Neural progenitor cell (in vitro differentiated cells): Measurements from ENCODE around the gene B4GALT5. TPM values are rescaled to one million over a fixed set of nuclear protein-coding genes. Genes with fewer than 3 reads are reported as not detected.
"Not testable (repeated sequence)": the region's sequence is repeated elsewhere in the genome, so short reads cannot be mapped to it uniquely, and the experiment has no call there.

ENCODE experiments used
- DNase-seq: peaks from one replicate; pipeline ENCODE4 v3.0.0-alpha.2; 2016; ENCODE audit warnings: low spot score
- H2AFZ ChIP-seq: fragments of 200-600 bp; sonication (generic); replicated peaks from 2 replicates; pipeline ENCODE4 v1.6.1; 2016; ENCODE audit warnings: antibody characterized with exemption
- H3F3A ChIP-seq: fragments of 200-600 bp; sonication (generic); 2 replicates; pipeline ENCODE4 v1.6.1; 2016; ENCODE audit warnings: antibody characterized with exemption, low read depth
- H3K27ac ChIP-seq: fragments of 200-600 bp; sonication (generic); 2 replicates; pipeline ENCODE4 v1.5.1; 2016; ENCODE audit warnings: mild to moderate bottlenecking
- H3K27me3 ChIP-seq: fragments of 200-600 bp; sonication (generic); 2 replicates; pipeline ENCODE4 v1.6.1; 2016; ENCODE audit warnings: mild to moderate bottlenecking, moderate library complexity
- H3K36me3 ChIP-seq: fragments of 200-600 bp; sonication (generic); 2 replicates; pipeline ENCODE4 v1.5.1; 2016
- H3K4me1 ChIP-seq: fragments of 200-600 bp; sonication (generic); 2 replicates; pipeline ENCODE4 v1.6.1; 2016; ENCODE audit warnings: mixed run types
- H3K4me2 ChIP-seq: fragments of 200-600 bp; sonication (generic); 2 replicates; pipeline ENCODE4 v1.6.1; 2016
- H3K4me3 ChIP-seq: fragments of 200-600 bp; sonication (generic); 2 replicates; pipeline ENCODE4 v1.5.1; 2016
- H3K79me2 ChIP-seq: fragments of 200-600 bp; sonication (generic); 2 replicates; pipeline ENCODE4 v1.6.1; 2016; ENCODE audit warnings: low read depth
- H3K9ac ChIP-seq: fragments of 200-600 bp; sonication (generic); 2 replicates; pipeline ENCODE4 v1.6.1; 2016
- H3K9me3 ChIP-seq: fragments of 200-600 bp; sonication (generic); 2 replicates; pipeline ENCODE4 v1.5.1; 2016; ENCODE audit warnings: low read depth
- H4K20me1 ChIP-seq: fragments of 200-600 bp; sonication (generic); 2 replicates; pipeline ENCODE4 v1.6.1; 2016; ENCODE audit warnings: low read depth
- H3K27ac Mint-ChIP-seq: 3 replicates; pipeline ENCODE4 v1.8.0; 2021; ENCODE audit warnings: mixed read lengths
- H3K27me3 Mint-ChIP-seq: 2 replicates; pipeline ENCODE4 v1.8.0; 2022; ENCODE audit warnings: low read depth, mild to moderate bottlenecking, inconsistent platforms, moderate library complexity, mixed read lengths; ENCODE audit not compliant: insufficient read depth
- H3K36me3 Mint-ChIP-seq: 3 replicates; pipeline ENCODE4 v1.8.0; 2021; ENCODE audit warnings: mixed read lengths
- H3K4me1 Mint-ChIP-seq: 3 replicates; pipeline ENCODE4 v1.8.0; 2021; ENCODE audit warnings: mixed read lengths
- H3K4me3 Mint-ChIP-seq: 3 replicates; pipeline ENCODE4 v1.8.0; 2021; ENCODE audit warnings: mild to moderate bottlenecking, moderate library complexity, mixed read lengths
- H3K9me3 Mint-ChIP-seq: 3 replicates; pipeline ENCODE4 v1.8.0; 2020; ENCODE audit warnings: mixed read lengths
- CTCF ChIP-seq: fragments of 200-600 bp; sonication (generic); IDR thresholded peaks from 2 replicates; pipeline ENCODE4 v1.5.1; 2017; ENCODE audit warnings: antibody characterized with exemption, mild to moderate bottlenecking
- EZH2 ChIP-seq: fragments of 200-600 bp; sonication (generic); IDR thresholded peaks from 2 replicates; pipeline ENCODE4 v1.6.1; 2017; ENCODE audit warnings: antibody characterized with exemption, mild to moderate bottlenecking, moderate library complexity
- EZH2phosphoT487 ChIP-seq: fragments of 200-600 bp; sonication (generic); IDR thresholded peaks from 2 replicates; pipeline ENCODE4 v1.6.1; 2017; ENCODE audit warnings: antibody characterized with exemption
- total RNA-seq: library from RNA; depleted of rRNA; stranded (reverse); fragments of >200 nt; gene quantifications from 2 replicates; pipeline ENCODE4 v1.2.3, GENCODE V29; 2015; ENCODE audit warnings: low replicate concordance

Gene B4GALT5
- total RNA-seq, 1 donor from 2014 or later, result 60.1 TPM

- H3K9me3 ChIP-seq, result no peaks in the 10 kb centered on the region
- peaks cover 15% of the 10 kb centered on the region for H3K79me2 ChIP-seq
- H3K4me2 ChIP-seq, result no peak overlapping the region
- H3K27me3 ChIP-seq, result no peaks in the 10 kb centered on the region
- H3K36me3 ChIP-seq, result no peaks in the 10 kb centered on the region
- no peak overlapping the region for H3K9ac ChIP-seq
- peaks cover 16% of the 10 kb centered on the region for H3K36me3 Mint-ChIP-seq
- H3K27ac ChIP-seq, result no peak overlapping the region
- H3K4me3 ChIP-seq, result no peak overlapping the region
- peaks cover 9% of the 10 kb centered on the region for H3F3A ChIP-seq
- no peak overlapping the region for H2AFZ ChIP-seq
- H3K9me3 Mint-ChIP-seq, result peaks cover 14% of the 10 kb centered on the region
- H3K4me1 ChIP-seq, result peaks cover 36% of the 10 kb centered on the region
- H3K27me3 Mint-ChIP-seq, result peaks cover 8% of the 10 kb centered on the region
- peaks cover 13% of the 10 kb centered on the region for H4K20me1 ChIP-seq
- peaks cover 32% of the 10 kb centered on the region for H3K4me1 Mint-ChIP-seq
- DNase-seq, result no peak
- H3K27ac Mint-ChIP-seq, result no peak overlapping the region
- no peak overlapping the region for H3K4me3 Mint-ChIP-seq
- TF ChIP-seq CTCF (no peak), EZH2 (no peak), EZH2phosphoT487 (no peak)
Measured at GRCh38 chr20:49629606-49630005, 84.1 kb downstream of the B4GALT5 start.

GRCh38 chr20:49628280-49628679, 85.4 kb downstream of the B4GALT5 start:
- not testable (repeated sequence) for DNase-seq

GRCh38 chr20:49627329-49627761, 86.3 kb downstream of the B4GALT5 start:
- H3K4me1 ChIP-seq, result peaks cover 15% of the 10 kb centered on the region
- peaks cover 13% of the 10 kb centered on the region for H3K27me3 Mint-ChIP-seq
- H3K36me3 ChIP-seq, result no peaks in the 10 kb centered on the region
- H3K36me3 Mint-ChIP-seq, result peaks cover 12% of the 10 kb centered on the region
- no peaks in the 10 kb centered on the region for H4K20me1 ChIP-seq
- H3K27ac ChIP-seq, result no peak overlapping the region
- peaks cover 20% of the 10 kb centered on the region for H3K4me1 Mint-ChIP-seq
- H3K27me3 ChIP-seq, result no peaks in the 10 kb centered on the region
- no peak for DNase-seq
- H3K9me3 Mint-ChIP-seq, result peaks cover 15% of the 10 kb centered on the region
- H2AFZ ChIP-seq, result no peak overlapping the region
- H3K4me2 ChIP-seq, result no peak overlapping the region
- no peak for TF ChIP-seq EZH2phosphoT487
- TF ChIP-seq EZH2, result no peak
- TF ChIP-seq CTCF, result no peak
- H3K79me2 ChIP-seq, result no peaks in the 10 kb centered on the region
- H3K4me3 ChIP-seq, result no peak overlapping the region
- no peak overlapping the region for H3K4me3 Mint-ChIP-seq
- no peak overlapping the region for H3K27ac Mint-ChIP-seq
- H3K9me3 ChIP-seq, result no peaks in the 10 kb centered on the region
- H3F3A ChIP-seq, result no peaks in the 10 kb centered on the region
- no peak overlapping the region for H3K9ac ChIP-seq

More at GRCh38 chr20:49628280-49628679, 85.4 kb downstream of the B4GALT5 start:
- H3K4me1 ChIP-seq, result peaks cover 24% of the 10 kb centered on the region
- H3K4me3 ChIP-seq, H4K20me1 ChIP-seq, H3K79me2 ChIP-seq, H3K27ac Mint-ChIP-seq, H3K4me2 ChIP-seq, H3F3A ChIP-seq, H2AFZ ChIP-seq, H3K27ac ChIP-seq, H3K9me3 ChIP-seq, H3K27me3 ChIP-seq, H3K36me3 ChIP-seq, H3K9ac ChIP-seq, H3K4me3 Mint-ChIP-seq: not testable (repeated sequence)
- Mint-ChIP-seq H3K36me3 (peaks cover 12% of the 10 kb centered on the region), H3K4me1 (peaks cover 24% of the 10 kb centered on the region), H3K27me3 (peaks cover 11% of the 10 kb centered on the region), H3K9me3 (peaks cover 15% of the 10 kb centered on the region)

- not testable (repeated sequence) for H3K4me1 ChIP-seq, H3K79me2 ChIP-seq, H3K4me1 Mint-ChIP-seq, H3K4me3 ChIP-seq, H4K20me1 ChIP-seq, H3K27ac Mint-ChIP-seq, H3K9me3 ChIP-seq, H3K4me2 ChIP-seq, H3K9ac ChIP-seq, H2AFZ ChIP-seq, H3K36me3 Mint-ChIP-seq, H3K27me3 Mint-ChIP-seq, DNase-seq, H3K36me3 ChIP-seq, H3K4me3 Mint-ChIP-seq, H3F3A ChIP-seq, H3K27ac ChIP-seq, H3K27me3 ChIP-seq
- H3K9me3 Mint-ChIP-seq, result peaks cover 17% of the 10 kb centered on the region
Measured at GRCh38 chr20:49624988-49625387, 88.7 kb downstream of the B4GALT5 start.
